ENCODE data around the gene STOML1.

The STOML1 gene

DNA sequence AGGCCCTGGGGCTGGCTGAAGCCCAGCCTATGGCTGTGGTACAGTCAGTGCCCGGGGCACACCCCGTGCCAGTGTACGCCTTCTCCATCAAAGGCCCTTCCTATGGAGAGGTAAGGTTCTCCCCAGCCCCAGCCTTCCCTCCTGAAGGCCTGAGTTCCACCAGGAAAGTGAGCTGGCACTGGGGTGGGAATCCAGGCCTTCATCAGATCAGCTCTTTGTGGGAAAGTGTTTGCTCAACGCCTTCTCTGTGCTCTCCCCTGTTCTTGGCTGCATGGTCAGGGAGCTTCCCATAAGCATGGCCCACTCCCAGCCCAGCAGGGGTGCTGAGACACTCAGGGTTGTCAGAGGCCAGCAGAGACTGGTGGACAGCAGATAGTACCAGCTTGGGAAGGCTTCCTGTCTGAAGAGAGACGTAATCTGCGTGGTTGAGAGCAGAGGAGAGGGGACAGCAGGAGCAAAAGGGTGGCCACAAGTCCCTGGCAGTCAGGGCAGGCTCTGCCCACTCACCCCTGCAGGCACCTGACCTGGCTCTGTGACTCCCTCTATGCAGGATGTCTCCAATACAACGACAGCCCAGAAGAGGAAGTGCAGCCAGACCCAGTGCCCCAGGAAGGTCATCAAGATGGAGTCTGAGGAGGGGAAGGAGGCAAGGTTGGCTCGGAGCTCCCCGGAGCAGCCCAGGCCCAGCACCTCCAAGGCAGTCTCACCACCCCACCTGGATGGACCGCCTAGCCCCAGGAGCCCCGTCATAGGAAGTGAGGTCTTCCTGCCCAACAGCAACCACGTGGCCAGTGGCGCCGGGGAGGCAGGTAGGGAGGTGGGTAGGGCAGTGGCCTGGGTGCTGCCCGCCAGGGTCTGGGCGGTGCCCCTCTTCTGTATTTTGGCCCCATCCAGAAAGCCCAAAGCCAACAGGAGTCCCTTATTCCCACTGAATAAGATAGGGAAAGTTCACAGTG is 40.8 kb upstream of the STOML1 start:
- Histone ChIP-seq H3K4me3 (ENCODE audit: low read length) (no peak overlapping the region), H3K9me3 (ENCODE audit: insufficient read depth, low read depth, low read length) (no peaks in the 10 kb centered on the region), H3K36me3 (ENCODE audit: insufficient read depth, low read depth, low read length) (peaks cover 11% of the 10 kb centered on the region), H3K4me1 (ENCODE audit: insufficient read depth, low read length) (peaks cover 4% of the 10 kb centered on the region; the same call in 1 of the 2 replicates), H3K9ac (ENCODE audit: low read depth, low read length) (no peak overlapping the region), H3K27me3 (ENCODE audit: insufficient read depth, low read length) (no peaks in the 10 kb centered on the region), H3K27ac (ENCODE audit: low read length) (no peak overlapping the region)

DNA sequence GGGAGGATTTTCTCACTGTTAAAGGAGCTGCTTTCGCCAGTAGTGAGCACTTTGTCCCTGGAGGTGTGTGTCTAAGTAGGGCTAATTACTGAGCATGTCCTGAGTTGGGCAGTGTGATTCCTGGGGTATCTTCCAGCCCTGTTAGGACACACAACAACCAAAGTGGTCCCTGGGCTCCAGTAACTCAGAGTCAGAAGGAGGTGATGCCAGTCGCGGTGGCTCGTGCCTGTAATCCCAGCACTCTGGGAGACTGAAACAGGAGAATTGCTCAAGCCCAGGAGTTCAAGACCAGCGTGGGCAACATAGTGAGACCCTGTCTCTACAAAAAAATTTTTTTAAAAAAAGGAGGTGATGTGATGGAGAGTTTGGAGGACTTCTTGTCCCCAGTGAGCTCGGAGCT is 40.0 kb upstream of the STOML1 start:
- Histone ChIP-seq H3K4me3 (ENCODE audit: low read length) (no peak overlapping the region), H3K36me3 (ENCODE audit: insufficient read depth, low read depth, low read length) (peaks cover 11% of the 10 kb centered on the region), H3K4me1 (ENCODE audit: insufficient read depth, low read length) (peaks cover 1% of the 10 kb centered on the region; the same call in 1 of the 2 replicates), H3K9ac (ENCODE audit: low read depth, low read length) (no peak overlapping the region), H3K9me3 (ENCODE audit: insufficient read depth, low read depth, low read length) (no peaks in the 10 kb centered on the region), H3K27ac (ENCODE audit: low read length) (no peak overlapping the region), H3K27me3 (ENCODE audit: insufficient read depth, low read length) (no peaks in the 10 kb centered on the region)

DNA sequence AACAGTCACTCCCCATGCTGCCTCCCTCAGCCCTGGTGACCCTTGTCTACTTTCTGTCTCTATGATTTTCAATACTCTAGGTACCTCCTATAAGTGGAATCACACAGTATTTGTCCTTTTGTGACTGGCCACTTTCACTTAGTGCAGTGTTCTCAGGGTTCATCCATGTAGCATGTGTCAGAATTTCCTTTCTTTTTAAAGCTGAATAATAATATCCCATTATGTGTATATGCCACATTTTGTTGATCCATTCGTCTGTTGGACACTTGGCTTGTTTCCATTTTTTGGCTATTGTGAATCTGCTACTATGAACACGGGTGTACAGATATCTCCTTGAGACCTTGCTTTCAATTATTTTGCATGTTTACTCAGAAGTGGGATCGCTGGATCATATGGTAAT is 36.6 kb upstream of the STOML1 start:
- Histone ChIP-seq H3K9ac (ENCODE audit: low read depth, low read length) (no peak overlapping the region), H3K9me3 (ENCODE audit: insufficient read depth, low read depth, low read length) (no peaks in the 10 kb centered on the region), H3K36me3 (ENCODE audit: insufficient read depth, low read depth, low read length) (peaks cover 30% of the 10 kb centered on the region), H3K27me3 (ENCODE audit: insufficient read depth, low read length) (no peaks in the 10 kb centered on the region), H3K4me1 (ENCODE audit: insufficient read depth, low read length) (no peaks in the 10 kb centered on the region), H3K27ac (ENCODE audit: low read length) (no peak overlapping the region), H3K4me3 (ENCODE audit: low read length) (no peak overlapping the region)

DNA sequence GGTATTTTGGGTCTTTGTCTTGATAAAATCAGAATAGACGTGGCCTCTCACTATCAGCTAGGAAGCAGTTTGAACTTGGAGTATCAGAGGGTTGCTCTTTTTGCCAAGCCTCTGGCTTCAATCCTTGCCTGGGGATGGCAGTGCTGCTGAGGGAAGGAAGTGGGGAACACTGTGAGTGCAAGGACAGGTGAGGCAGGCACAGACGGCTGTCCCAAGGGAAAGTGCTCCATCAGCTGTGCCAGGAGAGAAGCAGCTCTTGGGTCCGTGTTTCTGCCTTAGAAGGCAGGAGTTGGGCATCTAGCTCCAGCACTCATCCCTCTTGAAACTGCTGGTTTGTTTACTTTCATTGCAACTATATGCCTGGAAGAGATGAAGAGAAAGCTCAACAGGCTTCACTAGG is 35.6 kb upstream of the STOML1 start:
- peaks cover 30% of the 10 kb centered on the region for H3K36me3 ChIP-seq (ENCODE audit: insufficient read depth, low read depth, low read length)
- no peaks in the 10 kb centered on the region for H3K4me1 ChIP-seq (ENCODE audit: insufficient read depth, low read length)
- H3K9me3 ChIP-seq (ENCODE audit: insufficient read depth, low read depth, low read length), result no peaks in the 10 kb centered on the region
- H3K27me3 ChIP-seq (ENCODE audit: insufficient read depth, low read length), result no peaks in the 10 kb centered on the region
- H3K27ac ChIP-seq (ENCODE audit: low read length), result no peak overlapping the region
- H3K9ac ChIP-seq (ENCODE audit: low read depth, low read length), result no peak overlapping the region
- no peak overlapping the region for H3K4me3 ChIP-seq (ENCODE audit: low read length)

DNA sequence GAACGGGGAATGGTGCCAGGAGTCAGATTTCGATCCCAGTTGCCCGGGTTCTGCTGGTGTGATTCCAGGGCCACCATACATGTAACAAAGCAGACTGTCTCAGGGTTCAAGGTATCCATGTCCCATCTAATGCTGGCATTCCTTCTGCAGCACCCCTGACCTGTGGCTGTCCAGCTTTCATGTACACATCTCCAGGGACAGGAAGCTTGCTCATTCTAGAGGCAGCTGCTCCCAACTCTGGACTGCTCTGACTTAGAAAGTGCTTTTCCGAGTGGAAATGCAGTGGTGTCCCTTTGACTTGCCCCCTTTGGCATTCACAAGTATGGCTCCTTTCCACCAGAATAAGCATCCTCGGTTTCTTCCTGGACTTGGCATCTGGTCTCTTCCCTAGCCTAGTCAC is 33.3 kb upstream of the STOML1 start:
- peaks cover 30% of the 10 kb centered on the region for H3K36me3 ChIP-seq (ENCODE audit: insufficient read depth, low read depth, low read length)

DNA sequence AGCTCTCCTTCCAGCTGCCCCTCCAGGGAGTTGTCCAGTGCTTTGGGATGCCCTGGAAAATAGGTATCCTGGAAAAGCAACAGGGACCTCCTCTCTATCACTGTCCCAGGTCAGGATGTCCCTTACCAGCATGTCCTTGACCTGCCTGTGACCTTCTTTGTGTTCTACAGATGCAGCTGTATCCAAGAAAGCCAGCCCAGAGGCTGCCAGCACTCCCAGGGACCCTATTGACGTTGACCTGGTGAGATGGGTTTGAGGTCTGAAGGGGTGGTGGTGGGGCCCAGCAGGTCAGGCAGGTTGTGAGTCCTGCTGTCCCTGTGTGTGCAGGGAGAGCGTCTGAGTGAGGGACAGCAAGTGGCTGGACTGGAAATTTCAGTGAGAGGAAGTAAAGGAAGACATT is 32.6 kb upstream of the STOML1 start:
- H3K27me3 ChIP-seq (ENCODE audit: insufficient read depth, low read length), result no peaks in the 10 kb centered on the region
- H3K9me3 ChIP-seq (ENCODE audit: insufficient read depth, low read depth, low read length), result no peaks in the 10 kb centered on the region
- H3K36me3 ChIP-seq (ENCODE audit: insufficient read depth, low read depth, low read length), result peaks cover 30% of the 10 kb centered on the region
- no peak overlapping the region for H3K27ac ChIP-seq (ENCODE audit: low read length)
- no peak overlapping the region for H3K9ac ChIP-seq (ENCODE audit: low read depth, low read length)
- no peaks in the 10 kb centered on the region for H3K4me1 ChIP-seq (ENCODE audit: insufficient read depth, low read length)
- no peak overlapping the region for H3K4me3 ChIP-seq (ENCODE audit: low read length)

More for the DNA sequence above, 33.3 kb upstream of the STOML1 start:
- Histone ChIP-seq H3K4me1 (ENCODE audit: insufficient read depth, low read length) (no peaks in the 10 kb centered on the region), H3K27me3 (ENCODE audit: insufficient read depth, low read length) (no peaks in the 10 kb centered on the region), H3K9ac (ENCODE audit: low read depth, low read length) (no peak overlapping the region), H3K4me3 (ENCODE audit: low read length) (no peak overlapping the region), H3K9me3 (ENCODE audit: insufficient read depth, low read depth, low read length) (no peaks in the 10 kb centered on the region), H3K27ac (ENCODE audit: low read length) (no peak overlapping the region)

DNA sequence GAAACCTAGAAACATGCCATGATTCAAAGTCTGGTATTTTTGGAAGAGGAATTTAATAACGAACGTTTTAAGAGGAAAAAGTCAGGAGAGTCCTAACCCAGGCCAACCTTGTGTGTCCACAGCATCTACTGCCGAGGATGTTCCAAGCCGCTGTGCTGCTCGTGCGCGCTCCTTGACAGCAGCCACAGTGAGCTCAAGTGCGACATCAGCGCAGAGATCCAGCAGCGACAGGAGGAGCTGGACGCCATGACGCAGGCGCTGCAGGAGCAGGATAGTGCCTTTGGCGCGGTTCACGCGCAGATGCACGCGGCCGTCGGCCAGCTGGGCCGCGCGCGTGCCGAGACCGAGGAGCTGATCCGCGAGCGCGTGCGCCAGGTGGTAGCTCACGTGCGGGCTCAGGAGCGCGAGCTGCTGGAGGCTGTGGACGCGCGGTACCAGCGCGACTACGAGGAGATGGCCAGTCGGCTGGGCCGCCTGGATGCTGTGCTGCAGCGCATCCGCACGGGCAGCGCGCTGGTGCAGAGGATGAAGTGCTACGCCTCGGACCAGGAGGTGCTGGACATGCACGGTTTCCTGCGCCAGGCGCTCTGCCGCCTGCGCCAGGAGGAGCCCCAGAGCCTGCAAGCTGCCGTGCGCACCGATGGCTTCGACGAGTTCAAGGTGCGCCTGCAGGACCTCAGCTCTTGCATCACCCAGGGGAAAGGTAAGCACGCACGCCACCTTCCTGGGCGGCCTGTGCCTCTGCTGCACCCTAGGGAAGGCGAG is 30.8 kb upstream of the STOML1 start:
- Histone ChIP-seq H3K9me3 (ENCODE audit: insufficient read depth, low read depth, low read length) (no peaks in the 10 kb centered on the region), H3K9ac (ENCODE audit: low read depth, low read length) (no peak overlapping the region), H3K4me1 (ENCODE audit: insufficient read depth, low read length) (no peaks in the 10 kb centered on the region), H3K27ac (ENCODE audit: low read length) (no peak overlapping the region), H3K4me3 (ENCODE audit: low read length) (no peak overlapping the region), H3K36me3 (ENCODE audit: insufficient read depth, low read depth, low read length) (peaks cover 30% of the 10 kb centered on the region), H3K27me3 (ENCODE audit: insufficient read depth, low read length) (no peaks in the 10 kb centered on the region)

DNA sequence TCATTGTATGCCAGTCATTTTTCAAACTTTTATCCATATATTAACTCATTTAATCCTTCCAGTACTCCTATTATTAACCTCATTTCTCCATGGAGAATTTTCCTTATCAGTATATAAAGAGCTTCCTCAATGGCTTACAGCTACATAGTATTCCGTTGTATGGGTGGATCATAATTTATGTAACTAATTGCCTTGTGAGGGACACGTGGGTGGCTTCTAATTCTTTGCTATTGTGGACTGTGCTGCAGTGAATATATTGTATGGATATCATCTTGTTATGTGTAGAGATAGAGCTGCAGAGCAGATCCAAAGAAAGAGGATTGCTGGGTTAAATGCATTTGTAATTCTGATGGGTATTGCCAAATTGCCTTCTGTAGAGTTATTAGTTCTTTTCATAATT is 27.6 kb upstream of the STOML1 start:
- H3K27me3 ChIP-seq (ENCODE audit: insufficient read depth, low read length), result no peaks in the 10 kb centered on the region
- no peak overlapping the region for H3K4me3 ChIP-seq (ENCODE audit: low read length)
- H3K4me1 ChIP-seq (ENCODE audit: insufficient read depth, low read length), result no peaks in the 10 kb centered on the region
- no peaks in the 10 kb centered on the region for H3K9me3 ChIP-seq (ENCODE audit: insufficient read depth, low read depth, low read length)
- no peak overlapping the region for H3K9ac ChIP-seq (ENCODE audit: low read depth, low read length)
- H3K36me3 ChIP-seq (ENCODE audit: insufficient read depth, low read depth, low read length), result peaks cover 18% of the 10 kb centered on the region
- H3K27ac ChIP-seq (ENCODE audit: low read length), result no peak overlapping the region

DNA sequence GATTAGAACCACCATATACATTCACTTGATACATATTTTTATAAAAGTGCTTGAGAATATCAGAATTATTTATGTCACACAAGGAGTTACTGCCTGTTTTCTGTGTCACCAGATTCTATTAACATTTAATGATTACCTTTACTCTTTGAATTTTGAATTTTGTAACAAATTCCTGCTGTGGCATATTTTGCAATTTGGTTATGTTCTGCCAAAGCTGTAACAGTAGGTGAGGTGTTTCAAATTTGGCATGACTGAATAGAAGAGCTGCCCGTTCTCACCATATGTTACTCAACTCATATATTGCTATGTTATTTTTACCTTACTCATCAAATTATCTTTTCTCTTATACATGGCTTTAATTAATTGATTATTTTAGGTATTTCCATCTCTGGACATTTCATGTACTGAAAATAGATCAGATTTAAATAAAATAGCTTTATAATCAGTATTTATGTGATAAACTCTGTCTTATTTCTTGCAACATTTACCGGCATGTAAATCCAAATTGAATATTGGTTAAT is 21.3 kb upstream of the STOML1 start:
- Histone ChIP-seq H3K4me1 (ENCODE audit: insufficient read depth, low read length) (peaks cover 2% of the 10 kb centered on the region; the same call in 1 of the 2 replicates), H3K27ac (ENCODE audit: low read length) (no peak overlapping the region), H3K9me3 (ENCODE audit: insufficient read depth, low read depth, low read length) (no peaks in the 10 kb centered on the region), H3K4me3 (ENCODE audit: low read length) (no peak overlapping the region), H3K9ac (ENCODE audit: low read depth, low read length) (no peak overlapping the region), H3K36me3 (ENCODE audit: insufficient read depth, low read depth, low read length) (no peaks in the 10 kb centered on the region), H3K27me3 (ENCODE audit: insufficient read depth, low read length) (no peaks in the 10 kb centered on the region)

DNA sequence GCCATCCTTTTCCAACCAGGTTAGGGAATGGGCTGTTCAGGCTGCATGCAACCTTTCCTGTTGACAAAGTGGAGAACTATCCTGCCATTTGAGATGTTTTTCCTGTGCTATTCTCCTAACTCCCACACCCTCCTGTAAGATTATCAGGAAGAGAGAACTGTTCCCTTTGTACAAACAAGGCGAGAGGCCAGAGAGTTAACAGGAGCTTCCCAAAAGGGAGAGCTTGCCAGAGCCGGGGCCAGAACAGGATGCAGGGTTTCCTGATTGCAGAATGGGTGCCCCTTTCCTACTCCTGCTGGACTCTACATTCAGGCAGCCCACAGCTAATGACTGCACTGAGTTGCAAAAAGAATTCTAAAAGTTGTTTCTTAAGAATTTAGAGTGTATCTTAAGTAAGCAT is 19.5 kb upstream of the STOML1 start:
- H3K9me3 ChIP-seq (ENCODE audit: insufficient read depth, low read depth, low read length), result no peaks in the 10 kb centered on the region
- no peak overlapping the region for H3K4me3 ChIP-seq (ENCODE audit: low read length)
- peaks cover 15% of the 10 kb centered on the region for H3K36me3 ChIP-seq (ENCODE audit: insufficient read depth, low read depth, low read length)
- H3K4me1 ChIP-seq (ENCODE audit: insufficient read depth, low read length), result peaks cover 2% of the 10 kb centered on the region; the same call in 1 of the 2 replicates
- no peak overlapping the region for H3K27ac ChIP-seq (ENCODE audit: low read length)
- no peak overlapping the region for H3K9ac ChIP-seq (ENCODE audit: low read depth, low read length)
- H3K27me3 ChIP-seq (ENCODE audit: insufficient read depth, low read length), result no peaks in the 10 kb centered on the region

DNA sequence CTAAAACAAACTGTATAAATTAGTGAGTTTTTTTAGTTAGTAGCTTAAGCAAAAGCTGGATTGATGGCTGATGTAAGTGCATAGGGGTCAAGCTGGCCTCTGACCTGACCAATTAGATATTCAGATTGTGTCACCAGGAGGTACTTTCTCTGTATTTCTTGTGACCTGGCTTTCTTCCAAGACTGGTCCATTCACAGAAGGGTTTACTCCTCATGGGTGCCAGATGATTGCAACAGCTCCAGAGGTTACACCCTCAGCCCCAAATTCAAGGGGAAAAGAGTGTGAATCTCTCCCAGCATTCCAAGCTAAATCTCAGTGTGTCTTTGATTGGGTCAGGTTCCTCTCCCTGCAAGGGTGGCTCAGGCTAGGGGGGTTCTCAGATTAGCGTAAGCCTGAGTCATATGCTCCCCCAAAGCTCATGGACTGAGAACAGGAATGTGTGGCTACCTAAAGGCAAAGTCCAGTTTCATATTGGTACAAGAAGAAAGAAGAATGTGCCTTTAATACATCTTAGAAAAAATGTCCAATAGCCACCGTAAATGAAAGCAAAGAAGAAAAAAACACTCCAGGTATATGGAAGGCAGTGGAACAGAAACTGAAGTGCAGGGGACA is 18.9 kb upstream of the STOML1 start:
- peaks cover 17% of the 10 kb centered on the region for H3K36me3 ChIP-seq (ENCODE audit: insufficient read depth, low read depth, low read length)
- H3K9ac ChIP-seq (ENCODE audit: low read depth, low read length), result no peak overlapping the region
- no peaks in the 10 kb centered on the region for H3K9me3 ChIP-seq (ENCODE audit: insufficient read depth, low read depth, low read length)
- peaks cover 2% of the 10 kb centered on the region; the same call in 1 of the 2 replicates for H3K4me1 ChIP-seq (ENCODE audit: insufficient read depth, low read length)
- H3K27me3 ChIP-seq (ENCODE audit: insufficient read depth, low read length), result no peaks in the 10 kb centered on the region
- H3K4me3 ChIP-seq (ENCODE audit: low read length), result no peak overlapping the region
- no peak overlapping the region for H3K27ac ChIP-seq (ENCODE audit: low read length)
